HG03060 (cell line): Measurements from ENCODE around the gene EGLN2.
"Not testable (repeated sequence)": the region's sequence is repeated elsewhere in the genome, so short reads cannot be mapped to it uniquely, and the experiment has no call there.

Source experiments
- ATAC-seq: cut with Tn5 transposase; IDR thresholded peaks from one replicate; pipeline ENCODE4 v1.9.1; 2021; ENCODE audit warnings: low read depth, moderate number of reproducible peaks; ENCODE audit not compliant: unreplicated experiment

EGLN2 gene

GRCh38 chr19:40815223-40815622 lies 16.2 kb downstream of the EGLN2 start:
- no peak for ATAC-seq

GRCh38 chr19:40818480-40819399 lies 19.7 kb downstream of the EGLN2 start:
- ATAC-seq = not testable (repeated sequence)

- not testable (repeated sequence) for ATAC-seq
Measured at GRCh38 chr19:40819479-40820234, 20.7 kb downstream of the EGLN2 start.

DNA sequence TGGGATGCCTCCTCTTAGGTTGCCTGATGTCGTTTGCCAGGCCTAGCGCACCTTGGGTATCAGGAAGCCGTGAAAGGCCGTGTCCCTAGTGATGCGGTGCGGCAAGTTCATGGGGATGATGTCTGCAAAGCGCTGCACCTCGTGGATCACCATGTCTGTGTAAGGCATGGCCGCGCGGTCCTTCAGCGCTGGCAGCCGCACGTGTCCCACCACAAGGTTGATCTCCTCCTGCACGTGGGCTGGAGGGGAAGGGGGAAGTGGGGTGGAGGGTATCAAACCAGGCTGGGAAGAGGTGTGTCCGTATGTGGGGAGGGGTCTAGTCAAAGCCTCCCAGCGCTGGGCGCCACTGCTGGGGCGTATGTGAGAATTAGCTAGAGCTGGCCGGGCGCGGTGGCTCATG lies 23.2 kb downstream of the EGLN2 start:
- ATAC-seq = no peak

DNA sequence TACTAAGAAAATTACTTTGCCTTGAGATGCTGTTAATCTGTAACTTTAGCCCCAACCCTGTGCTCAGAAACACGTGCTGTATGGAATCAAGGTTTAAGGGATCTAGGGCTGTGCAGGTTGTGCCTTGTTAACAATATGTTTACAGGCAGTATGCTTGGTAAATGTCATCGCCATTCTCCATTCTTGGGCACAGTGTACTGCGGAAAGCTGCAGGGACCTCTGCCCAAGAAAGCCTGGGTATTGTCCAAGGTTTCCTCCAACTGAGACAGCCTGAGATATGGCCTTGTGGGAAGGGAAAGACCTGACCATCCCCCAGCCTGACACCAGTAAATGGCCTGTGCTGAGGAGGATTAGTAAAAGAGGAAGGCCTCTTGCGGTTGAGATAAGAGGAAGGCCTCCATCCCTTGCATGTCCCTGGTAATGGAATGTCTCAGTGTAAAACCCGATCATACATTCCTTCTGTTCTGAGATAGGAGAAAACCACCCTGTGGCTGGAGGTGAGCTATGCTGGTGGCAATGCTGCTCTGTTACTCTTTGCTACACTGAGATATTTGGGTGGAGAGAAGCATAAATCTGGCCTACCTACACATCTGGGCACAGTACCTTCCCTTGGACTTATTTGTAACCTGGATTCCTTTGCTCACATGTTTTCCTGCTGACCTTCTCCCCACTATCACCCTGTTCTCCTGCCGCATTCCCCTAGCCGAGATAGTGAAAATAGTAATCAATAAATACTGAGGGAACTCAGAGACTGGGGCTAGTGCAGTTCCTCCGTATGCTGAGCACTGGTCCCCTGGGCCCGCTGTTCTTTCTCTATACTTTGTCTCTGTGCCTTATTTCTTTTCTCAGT lies 23.9 kb downstream of the EGLN2 start:
- not testable (repeated sequence) for ATAC-seq

DNA sequence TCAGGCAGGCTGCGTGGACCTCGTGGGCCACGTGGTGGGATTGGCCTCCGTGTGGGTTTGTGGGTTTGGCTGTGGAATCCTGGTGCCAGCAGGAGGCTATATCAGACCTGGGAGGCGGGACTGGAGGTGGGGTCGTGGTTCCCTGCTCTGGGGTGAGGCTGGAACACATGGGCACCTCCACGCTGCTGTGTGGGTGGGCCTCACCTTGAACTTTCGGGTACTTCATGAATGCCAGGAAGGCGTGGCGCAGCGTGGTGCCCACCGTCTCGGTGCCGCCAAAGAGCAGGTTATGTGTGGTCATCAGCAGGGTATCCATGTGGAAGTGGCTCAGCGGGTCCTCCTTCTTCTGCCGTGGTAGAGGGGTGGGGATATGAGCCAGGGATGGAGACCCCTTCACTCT lies 25.9 kb downstream of the EGLN2 start:
- ATAC-seq = not testable (repeated sequence)

DNA sequence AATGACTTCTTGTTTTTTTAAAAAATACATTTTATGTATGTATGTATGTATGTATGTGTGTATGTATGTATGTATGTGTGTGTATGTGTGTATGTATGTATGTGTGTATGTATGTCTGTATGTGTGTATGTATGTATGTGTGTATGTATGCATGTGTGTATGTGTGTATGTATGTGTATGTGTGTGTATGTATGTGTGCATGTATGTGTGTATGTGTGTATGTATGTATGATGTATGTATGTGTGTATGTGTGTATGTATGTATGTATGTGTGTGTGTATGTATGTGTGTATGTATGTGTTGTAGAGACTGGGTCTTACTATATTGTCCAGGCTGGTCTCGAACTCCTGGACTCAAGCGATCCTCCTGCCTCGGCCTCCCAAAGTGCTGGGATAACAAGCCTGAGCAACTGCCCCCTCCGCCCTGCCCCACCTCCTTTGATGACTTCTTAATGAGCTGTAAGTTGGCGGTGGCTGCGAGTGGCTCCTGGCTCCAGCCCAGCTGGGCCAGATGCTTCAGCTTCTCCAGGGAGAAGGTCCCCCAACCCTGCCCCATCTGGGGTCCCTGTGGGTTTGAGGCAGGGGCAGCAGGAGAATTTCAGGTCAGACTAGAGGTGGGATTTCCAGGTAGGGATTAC lies 26.6 kb downstream of the EGLN2 start:
- not testable (repeated sequence) for ATAC-seq

GRCh38 chr19:40826312-40826698 lies 27.3 kb downstream of the EGLN2 start:
- not testable (repeated sequence) for ATAC-seq

GRCh38 chr19:40826699-40827385 lies 27.9 kb downstream of the EGLN2 start:
- not testable (repeated sequence) for ATAC-seq

DNA sequence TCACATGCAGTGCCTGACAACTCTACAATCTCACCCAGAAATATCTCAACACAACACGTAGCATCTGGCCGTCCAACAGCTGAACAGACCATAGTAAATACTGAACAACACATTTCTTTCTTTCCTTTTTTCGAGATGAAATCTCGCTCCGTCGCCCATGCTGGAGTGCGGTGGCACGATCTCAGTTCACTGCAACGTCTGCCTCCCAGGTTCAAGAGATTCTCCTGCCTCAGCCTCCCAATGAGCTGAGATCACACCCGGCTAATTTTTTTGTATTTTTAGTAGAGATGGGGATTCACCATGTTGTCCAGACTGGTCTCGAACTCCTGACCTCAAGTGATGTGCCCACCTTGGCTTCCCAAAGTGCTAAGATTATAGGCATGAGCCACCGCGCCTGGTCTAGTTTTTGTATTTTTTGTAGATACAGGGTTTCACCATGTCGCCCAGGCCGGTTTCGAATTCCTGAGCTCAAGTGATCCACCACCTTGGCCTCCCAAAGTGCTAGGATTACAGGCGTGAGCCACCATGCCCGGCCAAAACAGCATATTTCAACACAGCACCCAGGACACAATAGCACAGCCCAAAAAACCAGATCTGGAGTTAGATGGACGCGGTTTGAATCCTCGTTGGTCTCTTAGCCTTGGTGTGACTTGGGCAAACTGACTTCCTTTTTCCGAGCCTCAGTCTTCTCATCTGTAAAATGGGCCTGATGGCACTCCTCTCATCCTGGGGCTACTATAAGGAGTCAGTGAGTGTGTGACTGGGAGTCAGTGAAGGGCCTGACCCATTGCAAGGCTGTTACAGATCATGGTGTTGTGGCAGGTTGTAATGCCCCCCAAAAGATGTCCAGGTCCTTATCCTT lies 28.6 kb downstream of the EGLN2 start:
- ATAC-seq = no peak

- ATAC-seq = no peak
Measured at GRCh38 chr19:40829205-40829604, 30.2 kb downstream of the EGLN2 start.

GRCh38 chr19:40830741-40831140 lies 31.8 kb downstream of the EGLN2 start:
- not testable (repeated sequence) for ATAC-seq

DNA sequence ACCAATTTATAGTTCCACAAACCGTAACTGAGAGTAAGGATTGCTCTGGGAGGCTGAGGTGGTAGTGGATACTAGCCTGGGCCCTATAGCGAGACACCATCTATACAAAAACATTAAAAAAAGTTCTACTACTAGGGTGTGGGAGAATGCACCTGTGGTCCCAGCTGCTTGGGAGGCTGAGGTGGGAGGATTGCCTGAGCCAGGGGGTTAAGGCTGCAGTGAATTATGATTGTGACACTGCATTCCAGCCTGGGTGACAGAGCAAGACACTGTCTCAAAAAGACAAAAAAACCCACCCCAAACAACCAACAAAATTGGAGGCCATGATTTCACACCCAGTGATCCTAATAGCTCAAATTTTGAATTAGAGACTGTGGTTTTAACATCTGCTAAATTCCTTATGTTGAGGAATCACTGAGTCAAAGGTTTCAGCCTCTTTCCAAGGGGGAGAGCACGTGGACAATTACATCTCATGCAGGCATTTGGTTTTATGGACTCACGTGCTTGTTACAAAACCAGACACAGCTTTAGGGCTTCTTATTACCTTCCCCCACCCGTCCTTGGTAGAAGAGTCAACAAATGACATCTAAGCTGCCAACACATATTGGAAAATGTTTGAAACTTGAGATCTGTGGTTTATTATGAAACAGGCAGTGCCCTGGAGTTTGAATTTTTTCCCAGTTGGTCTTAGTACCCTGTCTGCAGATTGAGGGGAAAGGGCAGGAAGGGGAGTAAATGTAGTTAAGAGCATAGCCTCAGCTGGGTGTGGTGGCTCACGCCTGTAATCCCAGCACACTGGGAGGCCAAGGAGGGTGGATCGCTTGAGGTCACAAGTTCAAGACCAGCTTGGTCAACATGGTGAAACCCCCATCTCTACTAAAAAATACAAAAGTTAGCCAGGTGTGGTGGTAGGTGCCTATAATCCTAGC lies 32.8 kb downstream of the EGLN2 start:
- ATAC-seq = no peak

GRCh38 chr19:40832431-40832790 lies 33.4 kb downstream of the EGLN2 start:
- ATAC-seq = not testable (repeated sequence)

- not testable (repeated sequence) for ATAC-seq
Measured at GRCh38 chr19:40833728-40834533, 34.9 kb downstream of the EGLN2 start.

- no peak for ATAC-seq
Measured at GRCh38 chr19:40836754-40837429, 37.9 kb downstream of the EGLN2 start.
